ENCODE measurements around the gene CCDC167.

Gene CCDC167

DNA sequence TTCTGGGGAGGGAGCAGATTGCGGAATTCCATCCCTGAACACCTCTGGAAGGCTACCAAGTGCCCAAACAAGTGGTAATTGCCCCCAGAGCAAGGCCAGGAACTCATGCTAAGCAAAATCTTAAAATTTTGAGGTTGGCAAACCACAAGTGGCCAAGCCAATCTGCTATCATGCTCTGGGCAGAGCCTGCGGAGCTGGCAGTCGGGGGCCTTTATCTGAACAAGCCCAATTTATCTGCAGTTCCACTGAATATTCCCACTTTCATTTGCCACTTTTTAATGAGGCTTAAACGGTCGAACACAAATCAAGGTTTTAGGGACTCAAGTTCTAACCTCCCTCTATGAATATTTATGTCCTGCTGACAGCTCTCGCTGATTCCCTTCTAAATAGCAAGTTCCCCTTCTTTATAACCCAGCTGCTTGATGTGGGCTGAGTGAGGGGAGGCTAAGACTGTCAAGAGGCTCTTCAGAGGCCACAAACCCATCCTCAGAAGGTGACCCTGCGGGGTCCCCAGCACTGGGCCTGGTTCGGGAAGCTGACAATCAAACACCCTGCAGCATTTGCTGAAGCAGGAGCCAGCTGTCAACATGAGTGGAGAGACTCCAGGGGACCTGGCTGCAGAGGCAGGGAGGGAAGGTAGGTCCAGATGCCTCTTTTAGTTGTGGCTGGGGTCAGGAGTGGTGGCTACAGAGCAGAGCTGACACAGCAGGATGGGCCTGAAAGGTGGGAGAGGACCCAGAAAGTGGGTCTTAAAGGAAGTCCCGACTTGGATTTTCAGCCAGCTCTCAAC lies 11.9 kb downstream of the CCDC167 start:
- DNase-seq = no peak

GRCh38 chr6:37486121-37486839 lies 13.4 kb downstream of the CCDC167 start:
- no peak for DNase-seq

DNA sequence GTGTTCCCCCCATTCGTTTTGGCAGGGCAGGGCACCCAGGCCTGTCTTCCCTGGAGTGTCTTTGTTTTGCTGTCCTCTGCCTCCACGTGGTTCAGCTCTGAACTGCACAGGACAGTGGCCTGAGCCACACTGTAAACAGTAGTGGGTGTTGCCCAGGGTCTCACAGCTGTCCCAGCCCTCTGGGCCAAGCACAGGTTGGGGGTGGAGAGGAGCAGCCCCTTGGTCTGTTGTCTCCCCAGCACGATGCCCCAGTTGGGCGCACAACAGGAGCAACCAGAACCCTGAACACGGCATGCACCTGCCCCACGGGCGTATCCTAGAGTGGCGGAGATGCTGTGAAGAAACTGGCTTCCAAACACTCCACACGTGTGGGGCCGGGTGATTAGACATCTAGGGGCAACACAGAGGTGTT lies 14.4 kb downstream of the CCDC167 start:
- no peak for DNase-seq

GRCh38 chr6:37484786-37485170 lies 14.9 kb downstream of the CCDC167 start:
- DNase-seq = no peak

DNA sequence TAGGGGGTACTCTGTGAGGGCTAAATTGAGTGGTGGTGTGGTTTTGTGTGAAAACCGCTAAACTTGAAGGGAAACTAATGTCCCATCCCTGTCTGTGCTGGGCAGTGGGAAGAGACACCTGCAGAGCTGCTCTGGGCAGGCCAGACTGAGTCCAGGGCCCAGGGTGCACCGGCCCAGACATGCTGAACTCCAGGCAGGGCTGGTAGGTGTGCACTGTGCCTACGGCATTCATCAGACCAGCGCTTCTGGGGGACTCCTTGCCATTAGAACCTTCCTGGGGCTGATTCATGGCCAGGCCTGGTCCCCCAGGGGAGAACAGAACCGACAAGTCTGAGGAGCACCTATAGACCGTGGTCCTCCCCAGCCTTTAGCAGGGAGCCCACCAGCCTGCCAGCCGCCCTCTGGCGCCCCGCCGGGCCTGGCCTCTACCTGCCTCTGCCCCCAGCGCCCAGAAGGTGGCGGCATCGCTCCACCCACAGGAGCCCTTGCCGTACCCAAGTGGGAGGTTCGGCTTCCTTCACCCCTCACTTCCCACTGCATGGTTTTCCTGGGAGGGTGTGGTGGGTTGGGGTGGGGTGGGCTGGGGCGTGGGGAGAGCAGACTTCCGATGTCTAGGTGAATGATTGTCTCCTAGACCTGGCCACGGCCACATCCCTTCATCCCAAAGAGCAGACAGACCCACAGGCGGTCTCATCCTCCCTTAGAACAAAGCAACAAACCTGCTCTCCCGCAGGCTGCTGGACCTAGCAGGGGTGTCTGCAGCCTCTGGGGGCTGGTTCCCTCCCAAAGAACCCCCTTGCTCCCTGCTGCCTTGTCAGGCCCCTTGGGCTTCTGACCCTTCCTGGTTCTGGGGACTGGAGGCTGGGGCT lies 15.5 kb downstream of the CCDC167 start:
- peak; percentile 76 to 80 for DNase-seq

- no peak for DNase-seq
Observed at GRCh38 chr6:37483252-37483901, 16.3 kb downstream of the CCDC167 start.

DNA sequence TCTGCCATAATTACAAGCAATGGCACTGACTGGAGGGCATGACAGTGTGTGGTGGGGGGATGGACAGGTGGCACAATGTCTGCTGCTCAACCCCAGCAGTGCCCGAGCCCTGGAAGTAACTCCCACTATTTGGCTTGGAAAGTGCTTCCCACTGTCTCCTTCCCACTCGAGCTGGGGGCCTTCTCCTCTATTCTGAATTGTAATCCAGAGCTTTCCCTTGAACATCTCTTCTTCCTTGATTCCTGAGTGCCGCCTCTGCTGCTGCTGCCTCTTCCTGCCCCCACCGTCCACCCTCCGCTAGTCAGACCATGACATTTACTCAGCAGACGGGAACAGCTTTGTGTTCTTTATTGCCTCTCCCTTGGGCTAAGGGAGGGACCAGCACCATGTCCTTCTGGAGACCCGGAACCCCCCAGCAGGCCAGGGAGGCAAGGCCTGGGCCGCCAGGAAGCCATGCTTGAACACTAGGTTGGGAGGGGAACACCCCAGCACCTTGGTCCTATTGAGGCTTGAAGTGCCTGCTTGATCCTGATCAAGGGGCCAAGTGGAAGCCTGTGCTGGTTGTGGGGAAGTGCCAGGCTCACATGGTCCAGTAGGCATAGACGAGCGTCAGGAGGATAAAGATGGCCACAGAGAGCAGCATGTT lies 17.0 kb downstream of the CCDC167 start:
- no peak for DNase-seq

- DNase-seq = no peak
Observed at GRCh38 chr6:37481711-37482605, 17.7 kb downstream of the CCDC167 start.

DNA sequence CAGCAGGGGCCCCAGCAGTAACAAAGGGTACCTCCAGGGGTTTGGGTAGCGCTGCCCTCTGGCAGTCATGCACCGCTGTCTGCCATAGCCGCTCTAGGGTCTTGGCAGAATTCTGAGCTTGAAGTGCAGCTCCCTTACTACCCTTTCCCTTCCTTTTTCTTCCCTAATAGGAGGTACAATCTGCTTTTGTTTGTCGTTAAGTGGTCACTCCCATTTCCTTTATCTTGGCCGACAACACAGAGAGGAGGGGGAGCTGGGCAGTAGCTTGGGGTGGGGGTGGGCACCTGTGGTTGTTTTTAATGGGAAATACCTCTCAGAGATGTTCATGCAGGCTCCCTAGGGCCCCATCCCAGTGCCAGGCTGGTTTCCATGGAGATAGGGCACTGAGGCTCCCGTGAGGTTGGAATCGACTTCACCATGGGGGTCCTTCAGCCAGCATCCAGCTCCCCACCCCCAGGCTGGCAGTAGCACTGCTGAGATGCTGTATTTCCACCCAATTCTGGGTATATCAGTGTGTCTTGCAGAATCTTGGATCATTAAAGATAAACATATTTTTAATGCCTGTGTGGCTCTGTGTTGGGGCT lies 18.6 kb downstream of the CCDC167 start:
- DNase-seq = no peak

DNA sequence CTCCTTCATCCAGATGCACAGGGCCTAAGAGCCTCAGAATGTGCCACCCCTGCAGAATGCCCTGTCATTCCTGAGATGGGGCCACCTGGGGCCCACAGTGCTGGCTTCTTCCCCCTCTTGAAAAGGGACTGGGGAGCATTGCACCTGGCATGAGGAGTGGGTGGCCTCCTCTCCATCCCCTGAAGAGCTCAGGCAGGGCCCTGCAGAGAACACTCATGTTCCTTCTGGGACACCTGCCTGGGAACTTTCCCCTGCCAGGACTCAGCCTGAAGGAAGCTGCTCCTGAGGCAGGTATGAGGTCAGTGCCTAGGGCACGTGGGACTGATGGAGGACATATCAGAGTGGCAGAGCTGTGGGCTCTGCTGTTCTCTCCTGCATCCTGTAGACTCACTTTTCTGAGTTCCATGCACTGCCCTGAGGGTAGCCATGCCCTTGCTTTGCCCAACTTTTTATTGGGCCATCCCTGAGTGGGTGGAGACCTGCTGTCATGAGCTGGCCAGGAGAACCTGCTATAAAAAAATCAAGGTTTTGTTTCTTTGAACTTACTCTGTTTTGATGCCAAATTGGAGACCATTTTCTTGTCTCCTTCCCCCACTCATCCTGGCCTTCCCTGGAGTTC lies 19.5 kb downstream of the CCDC167 start:
- DNase-seq = no peak

- DNase-seq = no peak
Observed at GRCh38 chr6:37479266-37479854, 20.3 kb downstream of the CCDC167 start.

DNA sequence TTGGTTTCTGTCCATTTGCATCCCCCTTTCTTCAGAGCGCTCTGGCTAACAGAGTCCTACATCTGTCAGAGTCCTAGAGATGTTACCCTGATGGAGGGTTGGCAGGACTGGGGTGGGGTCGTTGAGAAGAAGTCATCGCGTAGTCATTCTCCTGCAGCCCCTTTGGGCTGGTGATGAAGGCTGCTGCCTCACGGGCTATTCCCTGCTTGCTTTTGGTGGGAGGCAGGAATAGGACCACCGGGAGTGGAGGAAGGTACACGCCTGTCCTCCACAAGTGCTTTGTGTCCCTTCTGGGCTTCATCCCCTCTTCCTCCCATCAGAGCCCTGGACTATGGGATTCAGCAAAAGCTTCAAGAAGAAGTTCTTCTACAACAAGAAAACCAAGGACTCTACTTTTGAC lies 20.9 kb downstream of the CCDC167 start:
- DNase-seq = no peak

GRCh38 chr6:37477656-37478435 lies 21.8 kb downstream of the CCDC167 start:
- no peak for DNase-seq

GRCh38 chr6:37477191-37477590 lies 22.5 kb downstream of the CCDC167 start:
- no peak for DNase-seq

GRCh38 chr6:37474316-37474715 lies 25.4 kb downstream of the CCDC167 start:
- no peak for DNase-seq

GRCh38 chr6:37473364-37474095 lies 26.2 kb downstream of the CCDC167 start:
- DNase-seq = no peak

DNA sequence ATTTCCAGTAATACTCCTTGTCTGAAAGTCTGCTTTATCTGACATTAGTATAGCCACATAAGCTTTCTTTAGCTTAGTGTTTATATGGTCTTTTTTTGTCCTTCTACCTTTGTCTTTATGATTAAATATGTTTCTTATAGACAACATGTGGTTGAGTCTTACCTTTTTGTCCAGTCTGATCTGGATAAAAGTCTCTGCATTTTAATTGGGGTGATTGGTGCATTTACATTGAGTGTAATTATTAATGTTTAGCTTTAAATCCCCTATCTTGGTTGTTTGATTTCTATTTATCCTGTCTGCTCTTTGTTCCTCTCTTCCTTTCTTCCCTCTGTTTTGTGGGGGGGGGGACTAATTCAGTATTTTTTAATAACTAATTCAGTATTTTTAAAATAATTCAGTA lies 32.0 kb downstream of the CCDC167 start:
- no peak for DNase-seq

DNA sequence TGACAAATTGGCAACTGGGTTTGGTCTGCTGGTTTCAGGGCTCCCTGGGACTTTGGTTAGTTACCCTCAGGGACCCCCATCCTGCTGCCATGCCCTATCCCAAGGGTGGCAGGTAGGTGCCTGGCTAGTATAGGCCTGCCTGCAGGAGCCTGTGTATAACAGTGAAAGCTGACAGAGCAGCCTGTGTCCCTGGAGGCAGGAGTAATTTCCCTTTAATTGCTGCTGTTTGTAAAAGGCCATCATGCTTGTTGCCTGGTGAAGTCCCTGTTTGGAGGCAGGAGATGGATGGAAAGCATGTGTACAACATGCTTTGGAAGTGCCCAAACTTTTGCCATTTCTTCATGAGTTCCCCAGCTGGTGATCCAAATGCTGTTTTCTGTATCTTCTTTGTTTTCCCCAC lies 36.6 kb downstream of the CCDC167 start:
- DNase-seq = no peak

Measured in activated CD4-positive, alpha-beta T cell treated with anti-CD3 and anti-CD28 coated beads, Interleukin-2, amount 50 U/mL, for 48 hours (primary cell).